Heart left ventricle (tissue), 16 donors: ENCODE measurements around the gene NOS1AP. TPM values are rescaled to one million over a fixed set of nuclear protein-coding genes. Genes with fewer than 3 reads are reported as not detected.
A peak's percentile ranks its signal among the peaks of the same experiment; 100 is the strongest.

Experiments
- ATAC-seq, 4 donors: fragments of 200-7000 bp; cut with Tn5 transposase; one replicate each; pipeline ENCODE4 v1.9.1; 2020 to 2022; ENCODE audit warnings: moderate library complexity in 4 of 4, mild to moderate bottlenecking in 3 of 4, moderate number of reproducible peaks in 1 of 4
- DNase-seq, 5 donors: peaks; one replicate each; pipeline ENCODE4 v3.0.0-alpha.2; 2020
- H3K27ac ChIP-seq, 12 donors: fragments of 200-600 bp; sonication (generic) in 4 of 12; one replicate each; pipeline versions ENCODE4 v1.5.0 to v1.8.0; 2016 to 2022; ENCODE audit warnings: mild to moderate bottlenecking in 2 of 12
- H3K27me3 ChIP-seq, 9 donors: fragments of 200-600 bp; sonication (generic) in 2 of 9; one replicate each; pipeline versions ENCODE4 v1.5.1 to v1.8.0; 2016 to 2022; ENCODE audit warnings: mild to moderate bottlenecking in 3 of 9
- H3K36me3 ChIP-seq, 9 donors: fragments of 200-600 bp; sonication (generic) in 2 of 9; one replicate each; pipeline versions ENCODE4 v1.5.0 to v1.8.0; 2018 to 2022; ENCODE audit warnings: mild to moderate bottlenecking in 2 of 9
- H3K4me1 ChIP-seq, 12 donors: fragments of 200-600 bp; sonication (generic) in 4 of 12; one replicate each; pipeline versions ENCODE4 v1.5.0 to v1.8.0; 2016 to 2022; ENCODE audit warnings: mild to moderate bottlenecking in 3 of 12
- H3K4me3 ChIP-seq, 12 donors: fragments of 200-600 bp; sonication (generic) in 4 of 12; one replicate each; pipeline versions ENCODE4 v1.5.0 to v1.8.0; 2017 to 2022; ENCODE audit warnings: mild to moderate bottlenecking in 9 of 12, moderate library complexity in 4 of 12
- H3K9me3 ChIP-seq, 12 donors: fragments of 200-600 bp; sonication (generic) in 4 of 12; one replicate each; pipeline versions ENCODE4 v1.5.0 to v1.8.0; 2016 to 2022; ENCODE audit warnings: mild to moderate bottlenecking in 1 of 12
- CTCF ChIP-seq, 12 donors: fragments of 200-600 bp; sonication (generic) in 4 of 12; IDR thresholded peaks; one replicate each; pipeline versions ENCODE4 v1.5.0 to v1.8.0; 2018 to 2022; ENCODE audit warnings: antibody characterized with exemption in 12 of 12, mild to moderate bottlenecking in 5 of 12
- POLR2A ChIP-seq, 2 donors: fragments of 450-650 bp; IDR thresholded peaks; one replicate each; pipeline ENCODE4 v1.6.1; 2017; ENCODE audit warnings: antibody characterized with exemption in 2 of 2, mild to moderate bottlenecking in 2 of 2, moderate library complexity in 2 of 2
- WGBS, 4 donors: extraction: QIAGEN DNeasy Blood & Tissue Kit in 2 of 4; methylation state at CpG; one replicate each; pipeline versions ENCODE4 v1.1.5 to v1.1.7; 2013 to 2018; 5-methylcytosine and 5-hydroxymethylcytosine counted together
- intact Hi-C, 10 donors: fragments of 100-400 bp; cut with DNase I; formaldehyde crosslinking; loops; one replicate each; pipeline versions ENCODE4 v1.11.1 to v1.14.2; 2022
- polyA plus RNA-seq, 2 donors: library from polyadenylated mRNA; stranded (reverse); fragments of 200-250 nt; gene quantifications; one replicate each; pipeline ENCODE4 v1.2.3, GENCODE V29; 2013
- total RNA-seq, 9 donors: library from RNA; depleted of rRNA in 2 of 9; stranded (reverse); fragments of >200 nt in 2 of 9; fragmentation: NEBNext Ultra II Directional in 3 of 9; extraction: Animal tissue kit (Norgen Biotek cat#: 25700) in 3 of 9; gene quantifications; one replicate each; pipeline versions ENCODE4 v1.1.0 to v1.2.4, GENCODE V29; 2016 to 2023
- donor health status: ischemic (EF 13 %, LVEDD 7.1; RV severe dilation, severe dysfunction).
- donor health status: healthy with polysubstance abuse.
- donor health status: DM: no; HTN: yes; CAD: no.
- donor health status: DM: no; HTN: no; CAD: no.
- donor health status: ischemic (EF 25% LVEDD 6.9; RV normal size, moderate dysfunction).
- donor health status: ischemic (EF 25% LVEDD 5.7; RV mildly dilated, moderate dysfunction).
- donor health status: healthy.
- donor health status: DM: yes; HTN: yes; CAD: no.
- donor health status: ischemic (EF 35%, LVEDD 5.7; RV mildly dilated, moderate dysfunction).
- donor health status: nonischemic (EF 11% LVEDD 7.7; RV severe dilation, severe dysfunction).
- donor health status: DM: yes; HTN: yes; CAD: no.
- donor health status: PGD.
- donor health status: ischemic (EF 29% LVEDD 5.4; RV normal size, mild dysfunction).
- donor health status: nonischemic (EF 23%, LVEDD 6.1; RV moderate dilation, normal function).

The NOS1AP gene
- total and polyA plus RNA-seq, 11 donors: 1.1 to 6.4 (median 4.3) TPM

GRCh38 chr1:162365284-162366020 is 296.0 kb downstream of the NOS1AP start:
- no peak for TF ChIP-seq CTCF (IDR thresholded peaks at IDR 0.05)
- no peak for TF ChIP-seq POLR2A (IDR thresholded peaks at IDR 0.05)
- no peaks in the 10 kb centered on the region for H3K9me3 ChIP-seq
- no peak overlapping the region for H3K4me3 ChIP-seq
- DNase-seq: no peak
- H3K27ac ChIP-seq: no peak overlapping the region
- no peaks in the 10 kb centered on the region for H3K27me3 ChIP-seq
- 91 to 97% (median 95%) methylated on average over 10 of the region's 10 CpGs for WGBS, 4 donors
- peaks cover 0 to 7% (median 0%) of the 10 kb centered on the region in 9 donors for H3K36me3 ChIP-seq
- intact Hi-C loops: no loop called here
- H3K4me1 ChIP-seq: no peaks in the 10 kb centered on the region
- no peak for ATAC-seq

GRCh38 chr1:162366149-162366548 is 296.7 kb downstream of the NOS1AP start:
- no peak for ATAC-seq
- Histone ChIP-seq H3K27me3 (no peaks in the 10 kb centered on the region), H3K9me3 (no peaks in the 10 kb centered on the region), H3K4me1 (no peaks in the 10 kb centered on the region), H3K4me3 (no peak overlapping the region), H3K27ac (no peak overlapping the region), H3K36me3 (peaks cover 0 to 7% (median 0%) of the 10 kb centered on the region in 9 donors)
- no peak for DNase-seq
- 72 to 75% (median 73%) methylated on average over 4 of the region's 4 CpGs for WGBS, 4 donors
- intact Hi-C loops: no loop called here
- no peak for TF ChIP-seq POLR2A (IDR thresholded peaks at IDR 0.05)
- no peak for TF ChIP-seq CTCF (IDR thresholded peaks at IDR 0.05)

GRCh38 chr1:162366671-162367070 is 297.2 kb downstream of the NOS1AP start:
- DNase-seq: no peak
- Histone ChIP-seq H3K9me3 (no peaks in the 10 kb centered on the region), H3K4me3 (peak overlapping the region in 8 of 12 donors; percentile 28 to 56 (median 48)), H3K27me3 (no peaks in the 10 kb centered on the region), H3K36me3 (peaks cover 0 to 7% (median 0%) of the 10 kb centered on the region in 9 donors), H3K4me1 (no peaks in the 10 kb centered on the region), H3K27ac (no peak overlapping the region)
- ATAC-seq: peak in 3 of 4 donors; percentile 18 to 28 (median 26)
- WGBS, 4 donors: 83 to 86% (median 85%) methylated on average over 9 of the region's 9 CpGs
- intact Hi-C loops: no loop called here
- TF ChIP-seq CTCF (IDR thresholded peaks at IDR 0.05): no peak
- TF ChIP-seq POLR2A (IDR thresholded peaks at IDR 0.05): no peak

GRCh38 chr1:162367073-162367472 is 297.6 kb downstream of the NOS1AP start:
- 76 to 97% (median 79%) methylated on average over 36 of the region's 36 CpGs for WGBS, 4 donors
- TF ChIP-seq POLR2A (IDR thresholded peaks at IDR 0.05): no peak
- TF ChIP-seq CTCF (IDR thresholded peaks at IDR 0.05): no peak
- Histone ChIP-seq H3K36me3 (peaks cover 0 to 7% (median 0%) of the 10 kb centered on the region in 9 donors), H3K9me3 (no peaks in the 10 kb centered on the region), H3K27me3 (no peaks in the 10 kb centered on the region), H3K4me3 (peak overlapping the region in 8 of 12 donors; percentile 28 to 56 (median 48)), H3K27ac (no peak overlapping the region), H3K4me1 (peaks cover 0 to 1% (median 0%) of the 10 kb centered on the region in 12 donors)
- peak in 3 of 4 donors; percentile 41 to 57 (median 49) for ATAC-seq
- DNase-seq: peak in 1 of 5 donors; percentile 32
- intact Hi-C loops: no loop called here
